HepG2 (cell line): ENCODE data around the gene BTRC. TPM values are rescaled to one million over a fixed set of nuclear protein-coding genes. Genes with fewer than 3 reads are reported as not detected.

Experiments
- ATAC-seq: fragments of 200-7000 bp; cut with Tn5 transposase; 3 replicates; pipeline ENCODE4 v1.9.1; 2020; ENCODE audit warnings: mild to moderate bottlenecking, moderate library complexity
- BruUV-seq: library from RNA; stranded (reverse); fragments of 400-500 nt; replicated peaks from 2 replicates; lab custom pipeline; 2021; lab: Mats Ljungman, UMichigan
- CTCF ChIA-PET: fragments of 300-600 bp; formaldehyde crosslinking; extraction: SDS; loops from one replicate; lab custom pipeline; 2021; ENCODE audit warnings: low total read pairs, inconsistent platforms, low intra/inter-chr PET ratio; lab: Yijun Ruan, JAX
- POLR2A ChIA-PET: fragments of 350-600 bp; sonication (Branson Sonifier 250); formaldehyde crosslinking; loops from one replicate; lab custom pipeline; 2020; ENCODE audit warnings: antibody characterized with exemption, inconsistent platforms; lab: Yijun Ruan, JAX
- DNase-seq: peaks from one replicate; pipeline ENCODE4 v3.0.0-alpha.2; 2015; ENCODE audit warnings: low spot score
- FAIRE-seq: peaks from 3 replicates; lab custom pipeline; 2011; peaks lifted over from hg19 to GRCh38; lab: Jason Lieb, UNC
- H2AFZ ChIP-seq: one replicate; pipeline ENCODE4 v1.6.1; 2011; ENCODE audit warnings: low read length, inconsistent platforms
- H3K27ac ChIP-seq: fragments of 300-600 bp; 3 replicates; pipeline ENCODE4 v1.8.0; 2011; ENCODE audit warnings: mixed run types, mild to moderate bottlenecking, mixed read lengths, low read length, inconsistent platforms; ENCODE audit not compliant: insufficient read depth; ENCODE audit errors: extremely low read length
- H3K27me3 ChIP-seq, 2 experiments: fragments of 200-600 bp in 1 of 2; 2 replicates in 1 of 2; 3 replicates in 1 of 2; pipeline versions ENCODE4 v1.6.0 to v1.8.0; 2011; ENCODE audit warnings: low read length in 2 of 2, mild to moderate bottlenecking in 2 of 2, moderate library complexity in 2 of 2, inconsistent platforms in 1 of 2; ENCODE audit not compliant: insufficient read depth in 2 of 2, control insufficient read depth in 1 of 2
- H3K36me3 ChIP-seq, 2 experiments: fragments of 200-600 bp in 1 of 2; replicated peaks in 1 of 2; 2 replicates in 1 of 2; 3 replicates in 1 of 2; pipeline versions ENCODE4 v1.5.1 to v1.8.0; 2011; ENCODE audit warnings: low read length in 2 of 2, inconsistent platforms in 1 of 2; ENCODE audit not compliant: insufficient read depth in 2 of 2, control insufficient read depth in 1 of 2
- H3K4me1 ChIP-seq: 2 replicates; pipeline ENCODE4 v1.5.1; 2012; ENCODE audit warnings: low read length, inconsistent platforms; ENCODE audit not compliant: insufficient read depth
- H3K4me2 ChIP-seq: 2 replicates; pipeline ENCODE4 v1.6.0; 2011; ENCODE audit warnings: low read depth, low read length, inconsistent platforms
- H3K4me3 ChIP-seq, 3 experiments: fragments of 200-600 bp in 1 of 3; sonication (generic), shearing (Covaris generic) in 1 of 3; replicated peaks in 1 of 3; 2 replicates each; pipeline ENCODE4 v1.5.1; 2011 to 2016; ENCODE audit warnings: low read length in 3 of 3, inconsistent platforms in 2 of 3, low read depth in 2 of 3, mild to moderate bottlenecking in 2 of 3, control low read depth in 1 of 3, mixed read lengths in 1 of 3; ENCODE audit not compliant: insufficient read depth in 1 of 3
- H3K79me2 ChIP-seq: one replicate; pipeline ENCODE4 v1.6.1; 2011; ENCODE audit warnings: low read length, inconsistent platforms; ENCODE audit not compliant: insufficient read depth
- H3K9ac ChIP-seq: 2 replicates; pipeline ENCODE4 v1.6.0; 2011; ENCODE audit warnings: mild to moderate bottlenecking, low read depth, low read length, inconsistent platforms; ENCODE audit not compliant: insufficient read depth
- H3K9me3 ChIP-seq: 2 replicates; pipeline ENCODE4 v1.5.1; 2012; ENCODE audit warnings: mild to moderate bottlenecking, low read length
- H4K20me1 ChIP-seq: 2 replicates; pipeline ENCODE4 v1.6.0; 2011; ENCODE audit warnings: inconsistent platforms, mild to moderate bottlenecking, low read length, moderate library complexity; ENCODE audit not compliant: insufficient read depth
- BCLAF1 ChIP-seq: fragments of 450-650 bp; IDR thresholded peaks from 2 replicates; pipeline ENCODE4 v1.6.1; 2017; ENCODE audit warnings: mild to moderate bottlenecking
- CREB1 ChIP-seq, 2 experiments: fragments of 450-650 bp in 1 of 2; IDR thresholded peaks; 2 replicates each; pipeline ENCODE4 v1.6.1; 2016 to 2017; ENCODE audit warnings: control low read depth in 1 of 2, mild to moderate bottlenecking in 1 of 2, missing compliant biosample characterization in 1 of 2, missing genetic modification characterization in 1 of 2
- CREM ChIP-seq, 2 experiments: sonication (generic) in 1 of 2; formaldehyde crosslinking in 1 of 2; IDR thresholded peaks; 2 replicates each; pipeline versions ENCODE4 v1.4.0 to v1.6.1; 2016 to 2020; ENCODE audit warnings: antibody characterized with exemption in 1 of 2, mild to moderate bottlenecking in 1 of 2, missing genetic modification reagents in 1 of 2
- DBP ChIP-seq: sonication (generic); formaldehyde crosslinking; IDR thresholded peaks from 2 replicates; pipeline ENCODE4 v1.4.0; 2020; ENCODE audit warnings: missing genetic modification reagents; ENCODE audit errors: not compliant biosample characterization
- DRAP1 ChIP-seq: IDR thresholded peaks from 2 replicates; pipeline ENCODE4 v1.6.1; 2016; ENCODE audit warnings: missing genetic modification reagents, missing compliant biosample characterization
- E2F5 ChIP-seq: sonication (generic); formaldehyde crosslinking; conservative IDR thresholded peaks from 2 replicates; pipeline ENCODE4 v1.4.0; 2020; ENCODE audit warnings: missing genetic modification reagents
- GPN1 ChIP-seq: sonication (generic); formaldehyde crosslinking; IDR thresholded peaks from 2 replicates; pipeline ENCODE4 v1.5.1; 2020; ENCODE audit warnings: missing genetic modification reagents, borderline replicate concordance
- ISX ChIP-seq: sonication (generic); formaldehyde crosslinking; conservative IDR thresholded peaks from 2 replicates; pipeline ENCODE4 v1.5.0; 2020; ENCODE audit warnings: missing genetic modification reagents
- MAFK ChIP-seq, 2 experiments: IDR thresholded peaks in 1 of 2; conservative IDR thresholded peaks in 1 of 2; 2 replicates each; pipeline ENCODE4 v1.6.1; 2011; ENCODE audit warnings: improper control_type of control experiment in 2 of 2, low read length in 2 of 2
- MXD4 ChIP-seq: IDR thresholded peaks from 2 replicates; pipeline ENCODE4 v1.6.1; 2016; ENCODE audit warnings: mild to moderate bottlenecking, missing biosample characterization, missing genetic modification reagents
- NFYB ChIP-seq: sonication (generic); formaldehyde crosslinking; IDR thresholded peaks from 2 replicates; pipeline ENCODE4 v1.4.0; 2020; ENCODE audit warnings: missing genetic modification reagents
- RXRA ChIP-seq: sonication (generic); formaldehyde crosslinking; IDR thresholded peaks from 2 replicates; pipeline ENCODE4 v1.5.1; 2020; ENCODE audit warnings: missing genetic modification reagents
- SIX1 ChIP-seq: sonication (generic); formaldehyde crosslinking; IDR thresholded peaks from 2 replicates; pipeline ENCODE4 v1.4.0; 2020; ENCODE audit warnings: missing genetic modification reagents, borderline replicate concordance
- SRF ChIP-seq: IDR thresholded peaks from 2 replicates; pipeline ENCODE4 v1.6.1; 2011; ENCODE audit warnings: mild to moderate bottlenecking, low read depth, low read length, moderate library complexity
- ZNF17 ChIP-seq: sonication (generic); formaldehyde crosslinking; IDR thresholded peaks from 2 replicates; pipeline ENCODE4 v1.5.0; 2020; ENCODE audit warnings: mild to moderate bottlenecking, missing genetic modification reagents
- ZNF180 ChIP-seq: sonication (generic); formaldehyde crosslinking; IDR thresholded peaks from 2 replicates; pipeline ENCODE4 v1.4.0; 2020; ENCODE audit warnings: low read depth, missing genetic modification reagents, borderline replicate concordance
- ZNF75D ChIP-seq: sonication (generic); formaldehyde crosslinking; IDR thresholded peaks from 2 replicates; pipeline ENCODE4 v1.8.1; 2023; ENCODE audit warnings: missing genetic modification reagents, mild to moderate bottlenecking, borderline replicate concordance
- WGBS: methylation state at CpG from one replicate; pipeline ENCODE4 v1.1.6; 2017; ENCODE audit warnings: low lambda C conversion rate; 5-methylcytosine and 5-hydroxymethylcytosine counted together
- in situ Hi-C: cut with HindIII; loops from 2 replicates; pipeline ENCODE4 v1.10.0; 2017; ENCODE audit warnings: low pct_unique_long_range_greater_than_20kb; ENCODE audit not compliant: extremely low pct_ligation_motif_present
- intact Hi-C: fragments of 100-400 bp; cut with micrococcal nuclease; formaldehyde crosslinking; loops from one replicate; pipeline ENCODE4 v1.10.0; 2022; ENCODE audit not compliant: unreplicated experiment
- polyA plus RNA-seq, 8 experiments: library from polyadenylated mRNA; depleted of rRNA in 3 of 8; stranded (reverse) in 7 of 8; unstranded in 1 of 8; fragments of >200 nt; fragmentation: Illumina TruSeq in 4 of 8; extraction: Trizol in 4 of 8; gene quantifications; 2 replicates each; pipeline versions ENCODE4 v1.2.1 to v1.2.3, GENCODE V29; 2011 to 2016; ENCODE audit warnings: low read depth in 4 of 8, missing spikeins in 1 of 8, mixed read lengths in 1 of 8; ENCODE audit not compliant: insufficient read depth in 1 of 8
- total RNA-seq, 5 experiments: library from RNA; depleted of rRNA; stranded (reverse); fragments of >200 nt; fragmentation: Illumina TruSeq; extraction: Trizol; gene quantifications; 2 replicates each; pipeline ENCODE4 v1.2.3, GENCODE V29; 2016; ENCODE audit warnings: low read depth in 1 of 5

BTRC gene
- total and polyA plus RNA-seq, 2 of the 13 experiments (the other 11 are each of a cell fraction or from before 2014, with no cell fraction given), result 12.0 to 14.4 TPM

GRCh38 chr10:101579516-101579870, 225.5 kb downstream of the BTRC start:
- no peak for FAIRE-seq
- H4K20me1 ChIP-seq, result no peaks in the 10 kb centered on the region
- ChIA-PET POLR2A (no interaction called here), CTCF (no interaction called here)
- H3K4me3 ChIP-seq, result no peak overlapping the region
- no TSS peak for BruUV-seq
- no peaks in the 10 kb centered on the region for H3K9me3 ChIP-seq
- H3K27ac ChIP-seq, result no peak overlapping the region
- no peak overlapping the region for H3K9ac ChIP-seq
- no peak for TF ChIP-seq NFYB (CRISPR knock-in tag)
- no peak for TF ChIP-seq E2F5 (CRISPR knock-in tag)
- no peak for TF ChIP-seq SIX1 (CRISPR knock-in tag)
- TF ChIP-seq MXD4, result no peak
- TF ChIP-seq CREB1 (IDR thresholded peaks at IDR 0.05), result no peak
- TF ChIP-seq CREB1 (CRISPR knock-in tag; IDR thresholded peaks at IDR 0.05), result no peak
- no peak for TF ChIP-seq ISX (CRISPR knock-in tag)
- TF ChIP-seq ZNF180, result no peak
- TF ChIP-seq DRAP1 (CRISPR knock-in tag), result no peak
- TF ChIP-seq GPN1 (CRISPR knock-in tag), result no peak
- no peak for TF ChIP-seq MAFK (conservative IDR thresholded peaks at IDR 0.05 in 1 of 2, IDR thresholded peaks at IDR 0.05 in 1 of 2; ENCODE audit: low read length in 2 of 2)
- TF ChIP-seq ZNF75D (CRISPR knock-in tag), result no peak
- TF ChIP-seq SRF, result no peak
- TF ChIP-seq ZNF17 (CRISPR knock-in tag), result no peak
- TF ChIP-seq DBP (CRISPR knock-in tag), result no peak
- no peak for TF ChIP-seq CREM (IDR thresholded peaks at IDR 0.05)
- no peak for TF ChIP-seq CREM (CRISPR knock-in tag; IDR thresholded peaks at IDR 0.05)
- no peak for TF ChIP-seq BCLAF1
- no peak for TF ChIP-seq RXRA
- in situ Hi-C loops, result no loop called here
- H3K4me2 ChIP-seq, result no peak overlapping the region
- WGBS, result 100% methylated on average over 1 of the region's 12 CpGs
- no peaks in the 10 kb centered on the region for H3K27me3 ChIP-seq
- ATAC-seq, result no peak
- H3K79me2 ChIP-seq, result no peaks in the 10 kb centered on the region
- peaks cover 2 to 19% of the 10 kb centered on the region in 2 experiments; a peak in 4 of 5 replicates for H3K36me3 ChIP-seq
- H2AFZ ChIP-seq, result no peak overlapping the region
- no peaks in the 10 kb centered on the region for H3K4me1 ChIP-seq
- intact Hi-C loops, result no loop called here
- no peak for DNase-seq
